Measurements from ENCODE around the gene KCNQ2.

DNA sequence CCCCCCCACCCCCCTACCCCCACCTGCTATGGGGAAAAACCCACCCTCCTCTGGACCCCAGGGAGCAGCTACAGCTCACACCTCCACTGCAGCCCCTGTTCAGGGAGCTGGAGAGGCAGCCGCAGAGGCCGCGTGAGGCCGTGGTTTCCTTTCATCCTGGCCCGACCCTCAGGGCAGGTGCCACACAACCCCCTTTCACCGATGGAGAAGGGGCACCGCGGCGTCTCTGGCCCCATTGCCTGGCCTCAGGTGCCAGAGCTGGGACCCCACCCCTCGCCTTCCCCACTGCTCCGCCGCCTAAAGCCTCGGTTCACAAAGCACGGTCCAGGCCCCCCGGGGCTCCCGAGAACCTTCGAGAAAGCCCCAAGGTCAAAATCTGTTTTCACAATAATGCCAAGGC, 11.8 kb upstream of the KCNQ2 start:
- TF ChIP-seq, protein P1, sequence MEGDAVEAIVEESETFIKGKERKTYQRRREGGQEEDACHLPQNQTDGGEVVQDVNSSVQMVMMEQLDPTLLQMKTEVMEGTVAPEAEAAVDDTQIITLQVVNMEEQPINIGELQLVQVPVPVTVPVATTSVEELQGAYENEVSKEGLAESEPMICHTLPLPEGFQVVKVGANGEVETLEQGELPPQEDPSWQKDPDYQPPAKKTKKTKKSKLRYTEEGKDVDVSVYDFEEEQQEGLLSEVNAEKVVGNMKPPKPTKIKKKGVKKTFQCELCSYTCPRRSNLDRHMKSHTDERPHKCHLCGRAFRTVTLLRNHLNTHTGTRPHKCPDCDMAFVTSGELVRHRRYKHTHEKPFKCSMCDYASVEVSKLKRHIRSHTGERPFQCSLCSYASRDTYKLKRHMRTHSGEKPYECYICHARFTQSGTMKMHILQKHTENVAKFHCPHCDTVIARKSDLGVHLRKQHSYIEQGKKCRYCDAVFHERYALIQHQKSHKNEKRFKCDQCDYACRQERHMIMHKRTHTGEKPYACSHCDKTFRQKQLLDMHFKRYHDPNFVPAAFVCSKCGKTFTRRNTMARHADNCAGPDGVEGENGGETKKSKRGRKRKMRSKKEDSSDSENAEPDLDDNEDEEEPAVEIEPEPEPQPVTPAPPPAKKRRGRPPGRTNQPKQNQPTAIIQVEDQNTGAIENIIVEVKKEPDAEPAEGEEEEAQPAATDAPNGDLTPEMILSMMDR (IDR thresholded peaks at IDR 0.05) = no peak
- TF ChIP-seq POLR2A (IDR thresholded peaks at IDR 0.05) (no peak), POLR2AphosphoS5 (IDR thresholded peaks at IDR 0.05) (no peak), EP300 (IDR thresholded peaks at IDR 0.05) (no peak)

Data from stomach (tissue), 4 donors.